ENCODE results near the gene CDCP2.

Gene CDCP2

DNA sequence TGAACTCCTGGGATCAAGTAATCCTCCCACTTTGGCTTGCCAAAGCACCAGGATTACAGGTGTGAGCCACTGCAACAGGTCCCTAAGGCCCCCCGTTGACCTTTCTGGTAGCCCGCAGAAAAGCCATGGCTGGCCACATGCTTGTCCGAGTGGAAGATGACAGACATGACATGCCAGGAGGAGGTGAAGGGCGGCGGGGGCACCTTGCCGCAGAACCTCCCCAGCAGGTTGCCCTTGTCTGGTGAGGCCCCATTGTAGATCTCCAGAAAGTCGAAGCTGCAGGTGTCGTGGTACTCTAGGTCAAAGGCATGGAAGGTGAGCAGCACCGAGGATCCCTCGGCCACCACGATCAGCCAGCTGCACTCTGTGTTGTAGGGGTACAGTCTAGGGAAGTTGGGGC lies 8.4 kb downstream of the CDCP2 start:
- Histone ChIP-seq H2AFZ (ENCODE audit: low read length) (no peak overlapping the region), H3K36me3 (ENCODE audit: insufficient read depth, low read length) (no peaks in the 10 kb centered on the region), H3K4me2 (ENCODE audit: low read length) (no peak overlapping the region)

DNA sequence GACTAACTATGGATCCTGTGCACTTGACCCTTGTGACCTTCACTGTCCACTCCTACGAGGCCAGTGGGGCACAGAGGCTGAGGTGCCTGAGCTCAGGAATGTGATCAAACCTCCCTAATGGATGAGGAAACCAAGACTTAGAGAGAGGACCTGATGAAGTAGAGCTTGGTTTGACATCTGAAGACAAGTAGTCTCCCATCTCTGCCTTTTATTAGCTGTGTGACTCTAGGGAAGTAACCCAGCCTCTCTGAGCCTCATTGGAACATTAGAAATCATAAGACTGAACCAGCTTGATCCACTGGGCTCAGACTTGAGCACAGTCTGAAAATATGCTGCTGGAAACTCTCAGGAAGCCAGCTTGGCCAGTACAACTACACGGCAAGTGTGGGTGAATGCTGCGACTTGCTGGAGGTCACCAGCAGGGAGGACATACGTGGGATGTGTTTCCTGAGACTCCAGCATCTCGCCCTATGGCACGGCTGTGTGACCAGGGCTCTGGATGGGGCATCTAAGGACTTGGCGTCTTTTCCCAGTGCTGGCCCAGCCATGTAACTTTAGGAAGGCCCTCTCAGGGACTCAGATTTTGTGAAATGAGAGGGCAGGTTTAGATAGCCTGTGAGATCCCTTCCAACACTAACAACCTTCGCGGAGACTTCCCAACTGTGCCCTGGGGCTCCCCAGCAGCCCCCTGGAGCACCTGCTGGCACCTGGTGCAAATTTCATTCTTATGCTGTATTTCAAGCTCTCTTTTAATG lies 10.5 kb downstream of the CDCP2 start:
- H3K9me2 ChIP-seq (ENCODE audit: low read depth, low read length): no peaks in the 10 kb centered on the region
- H3K9me3 ChIP-seq (ENCODE audit: low read length): no peaks in the 10 kb centered on the region
- H3K4me3 ChIP-seq (ENCODE audit: low read depth, low read length, poor library complexity, severe bottlenecking): no peak overlapping the region
- H3K4me1 ChIP-seq (ENCODE audit: insufficient read depth, low read length, severe bottlenecking): no peaks in the 10 kb centered on the region
- H3K79me2 ChIP-seq (ENCODE audit: insufficient read depth, low read length): no peaks in the 10 kb centered on the region
- H3F3A ChIP-seq (ENCODE audit: insufficient read depth, low read length): no peaks in the 10 kb centered on the region
- no peak overlapping the region for H3K9ac ChIP-seq (ENCODE audit: low read length)
- H3K27ac ChIP-seq (ENCODE audit: low read depth, low read length, poor library complexity, severe bottlenecking): no peak overlapping the region
- H2AFZ ChIP-seq (ENCODE audit: low read length): no peak overlapping the region
- TF ChIP-seq, protein P1, sequence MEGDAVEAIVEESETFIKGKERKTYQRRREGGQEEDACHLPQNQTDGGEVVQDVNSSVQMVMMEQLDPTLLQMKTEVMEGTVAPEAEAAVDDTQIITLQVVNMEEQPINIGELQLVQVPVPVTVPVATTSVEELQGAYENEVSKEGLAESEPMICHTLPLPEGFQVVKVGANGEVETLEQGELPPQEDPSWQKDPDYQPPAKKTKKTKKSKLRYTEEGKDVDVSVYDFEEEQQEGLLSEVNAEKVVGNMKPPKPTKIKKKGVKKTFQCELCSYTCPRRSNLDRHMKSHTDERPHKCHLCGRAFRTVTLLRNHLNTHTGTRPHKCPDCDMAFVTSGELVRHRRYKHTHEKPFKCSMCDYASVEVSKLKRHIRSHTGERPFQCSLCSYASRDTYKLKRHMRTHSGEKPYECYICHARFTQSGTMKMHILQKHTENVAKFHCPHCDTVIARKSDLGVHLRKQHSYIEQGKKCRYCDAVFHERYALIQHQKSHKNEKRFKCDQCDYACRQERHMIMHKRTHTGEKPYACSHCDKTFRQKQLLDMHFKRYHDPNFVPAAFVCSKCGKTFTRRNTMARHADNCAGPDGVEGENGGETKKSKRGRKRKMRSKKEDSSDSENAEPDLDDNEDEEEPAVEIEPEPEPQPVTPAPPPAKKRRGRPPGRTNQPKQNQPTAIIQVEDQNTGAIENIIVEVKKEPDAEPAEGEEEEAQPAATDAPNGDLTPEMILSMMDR (IDR thresholded peaks at IDR 0.05; ENCODE audit: low read length): no peak
- TF ChIP-seq EZH2 (IDR thresholded peaks at IDR 0.05; ENCODE audit: borderline replicate concordance, low read length): no peak
- no peaks in the 10 kb centered on the region for H3K27me3 ChIP-seq (ENCODE audit: insufficient read depth, low read length)
- H3K36me3 ChIP-seq (ENCODE audit: insufficient read depth, low read length): no peaks in the 10 kb centered on the region
- no peak overlapping the region for H3K4me2 ChIP-seq (ENCODE audit: low read length)
- H4K20me1 ChIP-seq (ENCODE audit: insufficient read depth, low read length): no peaks in the 10 kb centered on the region

More for the DNA sequence above, 8.4 kb downstream of the CDCP2 start:
- Histone ChIP-seq H3K4me3 (ENCODE audit: low read depth, low read length, poor library complexity, severe bottlenecking) (no peak overlapping the region), H4K20me1 (ENCODE audit: insufficient read depth, low read length) (no peaks in the 10 kb centered on the region), H3K27me3 (ENCODE audit: insufficient read depth, low read length) (no peaks in the 10 kb centered on the region), H3K4me1 (ENCODE audit: insufficient read depth, low read length, severe bottlenecking) (no peaks in the 10 kb centered on the region), H3K9me2 (ENCODE audit: low read depth, low read length) (no peaks in the 10 kb centered on the region), H3K27ac (ENCODE audit: low read depth, low read length, poor library complexity, severe bottlenecking) (no peak overlapping the region), H3K9ac (ENCODE audit: low read length) (no peak overlapping the region), H3F3A (ENCODE audit: insufficient read depth, low read length) (no peaks in the 10 kb centered on the region), H3K9me3 (ENCODE audit: low read length) (no peaks in the 10 kb centered on the region), H3K79me2 (ENCODE audit: insufficient read depth, low read length) (no peaks in the 10 kb centered on the region)
- TF ChIP-seq, protein P1 (IDR thresholded peaks at IDR 0.05; ENCODE audit: low read length): no peak
- no peak for TF ChIP-seq EZH2 (IDR thresholded peaks at IDR 0.05; ENCODE audit: borderline replicate concordance, low read length)

DNA sequence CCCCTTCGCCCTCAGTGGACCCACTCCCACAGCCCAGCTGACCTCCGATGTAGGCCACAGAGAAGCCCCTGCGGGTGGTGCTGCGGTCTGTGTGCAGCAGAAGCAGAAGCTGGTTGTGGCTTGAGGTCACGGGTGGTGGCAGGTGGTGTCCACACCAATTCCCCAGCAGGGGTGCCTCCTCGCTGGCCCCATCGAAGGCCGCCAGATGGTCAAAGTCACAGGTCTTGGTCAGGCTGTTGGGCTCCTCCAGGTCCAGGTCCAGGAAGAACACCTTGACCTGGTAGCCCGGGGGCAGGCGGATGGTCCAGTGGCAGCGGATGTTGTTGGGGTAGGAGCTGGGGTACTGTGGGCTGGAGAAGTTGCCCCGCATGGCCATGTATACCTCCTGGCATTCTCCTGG lies 13.1 kb downstream of the CDCP2 start:
- Histone ChIP-seq H3K9me2 (ENCODE audit: low read depth, low read length) (no peaks in the 10 kb centered on the region), H2AFZ (ENCODE audit: low read length) (no peak overlapping the region), H3K4me2 (ENCODE audit: low read length) (no peak overlapping the region), H3K9ac (ENCODE audit: low read length) (no peak overlapping the region), H3K4me3 (ENCODE audit: low read depth, low read length, poor library complexity, severe bottlenecking) (no peak overlapping the region), H4K20me1 (ENCODE audit: insufficient read depth, low read length) (no peaks in the 10 kb centered on the region), H3F3A (ENCODE audit: insufficient read depth, low read length) (no peaks in the 10 kb centered on the region), H3K36me3 (ENCODE audit: insufficient read depth, low read length) (no peaks in the 10 kb centered on the region), H3K4me1 (ENCODE audit: insufficient read depth, low read length, severe bottlenecking) (no peaks in the 10 kb centered on the region), H3K27ac (ENCODE audit: low read depth, low read length, poor library complexity, severe bottlenecking) (no peak overlapping the region), H3K27me3 (ENCODE audit: insufficient read depth, low read length) (no peaks in the 10 kb centered on the region), H3K9me3 (ENCODE audit: low read length) (no peaks in the 10 kb centered on the region), H3K79me2 (ENCODE audit: insufficient read depth, low read length) (no peaks in the 10 kb centered on the region)
- TF ChIP-seq, protein P1 (IDR thresholded peaks at IDR 0.05; ENCODE audit: low read length): no peak
- TF ChIP-seq EZH2 (IDR thresholded peaks at IDR 0.05; ENCODE audit: borderline replicate concordance, low read length): no peak
